Smooth muscle cell of the brain vasculature (primary cell): ENCODE results near the gene HEATR5B.
"Not testable (repeated sequence)": the region's sequence is repeated elsewhere in the genome, so short reads cannot be mapped to it uniquely, and the experiment has no call there.

Source experiments
- DNase-seq: peaks from one replicate; pipeline ENCODE4 v3.0.0-alpha.2; 2012; ENCODE audit warnings: low read depth, low spot score

The HEATR5B gene

GRCh38 chr2:36941867-36942266 lies 142.3 kb downstream of the HEATR5B start:
- DNase-seq = no peak

- DNase-seq = not testable (repeated sequence)
Observed at GRCh38 chr2:36936526-36936925, 147.6 kb downstream of the HEATR5B start.

- not testable (repeated sequence) for DNase-seq
Observed at GRCh38 chr2:36931688-36932087, 152.5 kb downstream of the HEATR5B start.
